HG03039 (cell line): ENCODE results near the gene PSMC1.
"Not testable (repeated sequence)": the region's sequence is repeated elsewhere in the genome, so short reads cannot be mapped to it uniquely, and the experiment has no call there.

Experiments
- ATAC-seq: cut with Tn5 transposase; IDR thresholded peaks from one replicate; pipeline ENCODE4 v1.9.1; 2021; ENCODE audit warnings: mild to moderate bottlenecking, moderate library complexity; ENCODE audit not compliant: unreplicated experiment

The PSMC1 gene

DNA sequence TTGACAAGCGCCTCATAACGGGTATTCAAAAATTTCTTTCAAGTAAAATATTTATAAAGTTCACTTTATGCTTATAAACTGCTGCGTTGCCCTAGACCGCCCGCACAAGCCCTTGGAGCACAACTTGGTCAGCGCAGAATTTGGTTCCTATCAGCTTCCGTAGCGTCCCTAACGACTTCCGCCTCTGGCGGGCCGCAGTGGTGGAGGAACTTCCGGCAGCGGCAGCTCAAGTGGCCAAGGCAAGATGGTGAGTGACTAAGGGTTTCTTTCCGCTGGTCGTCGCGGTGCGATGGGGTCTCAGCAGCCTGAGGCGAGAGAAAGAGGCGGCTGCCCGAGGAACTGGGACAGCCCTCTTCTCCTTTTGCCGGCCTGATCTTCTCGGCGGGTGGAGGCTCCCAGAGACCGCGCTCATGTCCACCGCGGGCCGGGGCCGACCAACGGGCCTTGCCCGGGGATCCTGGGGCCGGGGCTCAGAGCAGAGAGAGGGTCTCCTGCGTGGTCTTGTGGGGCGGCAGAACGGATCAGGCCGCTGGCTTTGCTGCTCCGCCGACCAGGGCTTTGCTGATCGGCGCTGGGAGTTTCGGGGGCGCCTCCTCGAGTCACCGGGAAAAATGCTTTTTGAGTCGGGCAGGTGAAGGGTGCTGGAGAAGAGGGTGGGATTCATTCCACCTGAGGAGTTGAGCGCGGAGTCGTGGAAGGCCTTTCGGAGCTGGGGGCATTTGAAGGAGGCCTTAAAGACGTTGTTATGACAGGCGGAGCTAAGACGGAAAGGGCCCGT lies at the start of gene PSMC1:
Gene PSMC1, plus strand, starts transcription at position 200 of the 778 bp plus-strand sequence. Its CDS starts 45 bp downstream, at position 245.
- ATAC-seq = peak; percentile 87

DNA sequence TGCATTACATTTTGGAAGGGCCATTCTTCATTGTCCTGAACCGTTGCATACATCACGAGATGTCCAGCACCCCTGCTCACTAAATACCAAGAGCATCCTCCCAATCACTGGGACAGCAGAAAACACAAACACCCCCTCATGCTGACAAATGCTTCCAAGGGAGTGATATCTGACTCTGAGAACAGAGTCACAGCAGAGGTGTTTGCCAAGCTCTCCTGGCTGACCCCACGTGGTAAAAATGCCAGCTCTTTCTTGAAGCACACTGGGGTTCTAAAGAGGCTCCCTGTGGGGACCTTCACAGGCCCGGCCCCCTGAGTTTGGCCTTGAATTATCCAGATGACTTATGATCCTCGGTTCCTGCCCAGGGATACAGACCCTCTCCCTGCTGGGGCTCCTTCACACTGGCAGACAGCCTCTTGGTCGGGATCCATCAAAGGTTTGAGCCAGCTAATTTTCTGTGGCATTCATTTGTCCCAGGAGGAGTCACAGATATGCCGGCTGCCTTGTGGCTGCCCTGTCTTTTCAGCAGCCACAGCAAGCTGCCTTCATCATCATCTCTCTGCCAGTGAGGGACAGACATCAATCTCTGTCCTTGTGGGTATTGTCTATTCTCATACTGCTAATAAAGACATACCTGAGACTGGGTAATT lies 43.1 kb upstream of the PSMC1 start:
- ATAC-seq = no peak

DNA sequence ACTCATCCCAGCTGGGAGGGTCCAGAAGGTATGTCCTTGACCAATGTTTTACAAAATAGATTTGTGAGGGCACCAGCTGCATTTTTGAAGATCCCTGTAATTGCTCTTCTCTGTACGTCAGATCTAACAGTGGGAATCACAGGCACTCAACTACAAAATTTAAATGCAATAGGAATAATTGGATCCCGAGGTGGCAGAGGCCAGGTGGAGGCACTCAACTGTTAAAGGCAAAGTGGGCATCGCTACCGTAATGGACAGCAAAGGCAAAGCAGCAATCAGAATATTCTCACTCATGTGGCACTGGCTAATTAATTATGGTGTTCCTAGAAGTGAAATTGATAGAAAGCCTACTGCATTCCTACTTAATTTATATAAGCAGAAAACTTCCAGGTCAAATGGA lies 27.9 kb upstream of the PSMC1 start:
- no peak for ATAC-seq

GRCh38 chr14:90229942-90230341 lies 26.4 kb upstream of the PSMC1 start:
- not testable (repeated sequence) for ATAC-seq

DNA sequence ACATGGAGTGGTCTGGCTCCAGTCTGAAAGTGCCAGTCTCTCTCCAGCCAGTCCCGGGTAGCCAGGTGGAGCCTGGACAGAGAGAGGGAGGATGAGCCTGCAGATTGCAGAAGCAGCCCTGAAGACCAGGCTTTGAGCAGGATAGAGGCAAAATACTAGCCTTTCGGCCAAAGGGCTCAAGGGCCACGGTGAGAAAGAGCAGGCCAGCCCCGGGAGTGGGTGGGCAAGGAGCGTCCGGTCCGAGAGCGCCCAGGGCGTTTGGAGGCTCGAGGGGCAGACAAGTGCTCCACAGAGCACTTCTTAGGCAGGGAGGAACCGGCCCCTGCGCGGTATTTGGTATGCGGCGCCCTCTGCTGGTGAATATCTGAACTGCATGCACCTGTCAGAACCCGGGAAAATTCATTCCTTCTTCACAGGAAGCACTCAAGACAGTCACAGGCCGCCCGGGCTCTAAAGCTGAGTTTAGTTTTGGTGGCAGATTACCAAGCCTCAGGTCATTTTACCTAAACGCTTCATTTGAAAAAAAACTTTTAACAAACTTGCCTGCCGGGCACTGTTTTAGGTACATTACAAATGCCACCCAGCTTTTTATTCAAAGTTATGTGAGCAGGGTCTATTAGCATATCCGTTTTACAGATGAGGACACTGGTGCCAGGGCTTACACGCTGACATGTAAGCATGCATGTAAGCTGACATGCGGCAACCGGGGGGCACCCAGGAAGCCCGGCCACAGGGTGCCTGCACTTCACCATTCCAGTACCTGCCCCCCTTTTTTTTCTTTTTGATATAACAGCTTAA lies 21.0 kb upstream of the PSMC1 start:
- ATAC-seq = no peak

DNA sequence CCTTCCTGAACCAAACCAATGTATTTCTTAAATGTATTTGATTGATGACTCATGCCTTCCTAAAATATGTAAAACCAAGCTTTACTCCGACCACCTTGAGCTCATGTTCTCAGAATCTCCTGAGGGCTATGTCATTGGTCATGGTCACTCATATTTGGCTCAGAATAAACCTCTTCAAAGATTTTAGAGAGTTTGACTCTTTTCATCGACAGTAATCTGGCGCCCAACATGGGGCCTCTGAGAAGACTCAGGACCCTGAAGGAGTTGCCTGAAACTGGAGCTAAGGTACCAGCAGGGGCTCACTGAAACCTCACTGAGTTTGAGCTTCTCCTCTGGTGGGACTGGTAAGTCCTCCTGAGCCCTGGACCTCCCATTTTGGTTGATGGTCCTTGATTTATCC lies 17.2 kb upstream of the PSMC1 start:
- ATAC-seq = no peak

GRCh38 chr14:90242444-90242843 lies 13.9 kb upstream of the PSMC1 start:
- no peak for ATAC-seq

DNA sequence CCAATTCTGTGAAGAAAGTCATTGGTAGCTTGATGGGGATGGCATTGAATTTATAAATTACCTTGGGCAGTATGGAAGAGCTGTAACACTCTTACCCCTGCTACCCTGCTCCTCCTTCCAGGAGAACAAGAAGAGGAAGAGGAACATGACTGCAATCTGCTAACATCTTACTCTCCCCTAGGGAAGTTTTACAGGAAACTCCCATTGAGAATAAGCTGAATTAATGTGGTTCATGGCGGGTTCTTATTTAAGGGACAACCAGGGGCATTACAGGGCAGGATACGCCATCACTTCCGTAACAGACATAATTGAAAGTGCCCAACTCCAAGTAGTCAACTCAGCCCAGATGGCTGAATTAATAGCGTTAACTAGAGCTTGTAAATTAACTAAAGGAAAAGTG lies 9.4 kb upstream of the PSMC1 start:
- ATAC-seq = no peak

GRCh38 chr14:90247441-90247840 lies 8.9 kb upstream of the PSMC1 start:
- ATAC-seq = not testable (repeated sequence)

- no peak for ATAC-seq
Observed at GRCh38 chr14:90248594-90248993, 7.8 kb upstream of the PSMC1 start.

DNA sequence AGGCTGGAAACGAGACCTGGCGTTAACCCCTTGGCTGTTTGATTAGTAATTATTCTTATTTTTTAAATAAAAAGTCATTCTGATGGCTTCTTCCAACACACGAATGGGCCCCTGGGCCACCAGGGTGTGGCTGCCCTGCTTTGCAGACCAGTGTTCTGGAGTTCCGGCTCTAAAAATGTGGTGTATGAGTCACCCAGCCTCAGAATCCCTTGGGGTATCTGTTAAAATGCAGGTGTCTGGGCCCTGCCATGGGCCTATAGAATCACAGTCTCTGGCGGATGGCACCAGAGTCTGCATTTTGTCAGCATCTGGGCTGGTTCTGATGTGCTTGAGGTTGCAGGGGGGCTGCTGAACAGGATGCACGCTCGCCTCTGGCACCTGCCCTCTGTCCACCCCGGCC lies 2.5 kb upstream of the PSMC1 start:
- no peak for ATAC-seq

DNA sequence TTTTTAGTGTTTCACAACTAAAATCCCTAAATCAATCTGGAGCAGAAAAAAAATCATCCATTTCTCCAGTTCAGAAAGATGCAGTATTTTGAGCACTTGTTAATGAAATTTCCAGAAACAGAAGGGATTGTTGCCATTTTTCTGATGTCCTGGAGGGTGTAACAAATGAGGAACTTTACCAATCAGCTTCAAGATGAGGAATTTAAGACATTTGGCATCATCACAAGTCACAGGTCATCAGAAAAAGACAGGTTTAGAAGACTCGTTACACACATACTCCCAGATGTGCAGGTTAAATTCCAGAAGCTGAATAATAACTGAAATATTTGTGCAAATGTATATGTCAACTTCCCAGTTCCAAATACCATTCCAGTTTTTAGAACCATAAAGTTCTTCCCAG lies 482 bp upstream of the PSMC1 start:
- ATAC-seq = no peak

GRCh38 chr14:90263748-90264449 lies 7.5 kb downstream of the PSMC1 start:
- peak; percentile 64 for ATAC-seq

- ATAC-seq = no peak
Observed at GRCh38 chr14:90266441-90267154, 10.2 kb downstream of the PSMC1 start.

GRCh38 chr14:90268420-90268819 lies 12.1 kb downstream of the PSMC1 start:
- ATAC-seq = no peak

DNA sequence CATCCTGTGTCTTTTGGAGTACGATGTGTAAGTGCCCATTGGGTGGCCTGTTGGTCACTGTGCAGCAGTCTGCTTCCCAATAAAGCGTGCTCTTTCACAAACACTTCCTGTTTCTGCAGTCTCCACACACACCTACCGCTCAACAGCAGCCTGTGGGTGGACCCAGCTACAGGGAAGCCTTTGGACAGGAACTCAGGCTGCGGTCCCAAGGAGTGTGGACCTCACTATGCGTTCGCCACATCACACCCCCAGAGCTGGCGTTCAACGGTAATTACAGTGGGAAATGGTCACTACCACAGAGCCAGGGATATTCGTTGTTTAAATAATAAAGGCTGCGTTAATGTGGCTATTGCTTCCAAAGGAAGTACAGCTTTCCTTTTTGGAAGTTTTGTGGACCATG lies 16.2 kb downstream of the PSMC1 start:
- no peak for ATAC-seq

DNA sequence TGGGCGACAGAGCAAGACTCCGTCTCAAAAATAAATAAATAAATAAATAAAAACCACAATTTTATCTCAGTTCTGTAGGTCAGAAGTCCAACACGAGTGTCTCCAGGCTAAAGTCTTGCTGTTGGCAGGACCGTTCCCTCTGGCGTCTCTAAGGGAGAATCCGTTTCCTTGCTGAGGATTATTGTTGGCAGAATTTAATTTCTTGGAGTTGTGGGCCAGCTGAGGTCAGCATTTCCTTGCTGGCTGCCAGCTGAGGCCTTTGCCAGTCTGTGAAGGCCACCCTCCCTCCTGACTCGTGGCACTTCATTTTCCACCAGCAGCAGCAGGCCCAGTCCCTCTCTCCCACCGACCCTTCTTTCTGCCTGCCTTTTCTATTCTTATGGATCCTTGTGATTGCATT lies 17.2 kb downstream of the PSMC1 start:
- ATAC-seq = no peak

DNA sequence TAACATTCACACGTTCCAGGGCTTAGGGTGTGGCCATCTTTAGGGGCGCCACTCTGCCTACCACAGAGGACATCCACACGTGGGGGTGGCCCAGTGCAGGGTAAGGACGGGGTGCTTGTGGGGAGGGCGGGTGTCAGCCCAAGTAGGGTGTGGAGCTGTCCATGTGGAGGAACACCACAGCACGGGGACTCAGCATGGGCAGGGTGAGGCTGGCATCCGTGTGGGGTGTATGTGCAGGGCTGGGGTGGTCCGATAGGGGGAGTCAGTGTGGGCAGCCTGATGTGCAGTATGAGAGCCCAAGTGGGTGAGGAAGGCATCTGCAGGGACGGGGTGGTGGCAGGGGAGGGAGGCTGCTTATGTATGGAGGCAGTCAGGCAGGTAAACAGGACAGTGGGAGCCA lies 17.7 kb downstream of the PSMC1 start:
- ATAC-seq = no peak

GRCh38 chr14:90274808-90275457 lies 18.6 kb downstream of the PSMC1 start:
- no peak for ATAC-seq

GRCh38 chr14:90275458-90275814 lies 19.1 kb downstream of the PSMC1 start:
- ATAC-seq = no peak
